Kidney epithelial cell (primary cell): ENCODE measurements around the gene RIGI. TPM values are rescaled to one million over a fixed set of nuclear protein-coding genes. Genes with fewer than 3 reads are reported as not detected.
"Not testable (repeated sequence)": the region's sequence is repeated elsewhere in the genome, so short reads cannot be mapped to it uniquely, and the experiment has no call there.

Experiments used
- DNase-seq: peaks from one replicate; pipeline ENCODE4 v3.0.0-alpha.2; 2010; ENCODE audit warnings: low read depth
- H3K27me3 ChIP-seq: 2 replicates; pipeline ENCODE4 v1.6.0; 2011; ENCODE audit warnings: low read length; ENCODE audit not compliant: control insufficient read depth, insufficient read depth
- H3K36me3 ChIP-seq: 2 replicates; pipeline ENCODE4 v1.5.1; 2011; ENCODE audit warnings: low read length; ENCODE audit not compliant: control insufficient read depth, insufficient read depth
- H3K4me3 ChIP-seq: 2 replicates; pipeline ENCODE4 v1.5.1; 2011; ENCODE audit warnings: low read depth, mild to moderate bottlenecking, control low read depth, low read length
- CTCF ChIP-seq: IDR thresholded peaks from 2 replicates; pipeline ENCODE4 v1.5.1; 2011; ENCODE audit warnings: mild to moderate bottlenecking, moderate library complexity, low read length, control low read depth, inconsistent platforms; ENCODE audit not compliant: insufficient read depth, poor library complexity, severe bottlenecking
- total RNA-seq: library from RNA; depleted of rRNA; stranded (reverse); fragments of >200 nt; gene quantifications from 2 replicates; pipeline ENCODE4 v1.2.3, GENCODE V29; 2015

The RIGI gene
- total RNA-seq, 1 donor from 2014 or later: 18.7 TPM

GRCh38 chr9:32543047-32543446 lies 17.1 kb upstream of the RIGI start:
- Histone ChIP-seq H3K27me3 (no peaks in the 10 kb centered on the region), H3K4me3 (no peak overlapping the region), H3K36me3 (no peaks in the 10 kb centered on the region)
- no peak for DNase-seq
- no peak for TF ChIP-seq CTCF

- Histone ChIP-seq H3K36me3 (no peaks in the 10 kb centered on the region), H3K4me3 (no peak overlapping the region), H3K27me3 (no peaks in the 10 kb centered on the region)
- no peak for TF ChIP-seq CTCF
- no peak for DNase-seq
Observed at GRCh38 chr9:32533816-32534215, 7.8 kb upstream of the RIGI start.

GRCh38 chr9:32533336-32533735 lies 7.3 kb upstream of the RIGI start:
- no peaks in the 10 kb centered on the region for H3K36me3 ChIP-seq
- no peak for DNase-seq
- H3K27me3 ChIP-seq: no peaks in the 10 kb centered on the region
- H3K4me3 ChIP-seq: no peak overlapping the region
- TF ChIP-seq CTCF: no peak

- DNase-seq: no peak
- no peak for TF ChIP-seq CTCF
- Histone ChIP-seq H3K27me3 (no peaks in the 10 kb centered on the region), H3K4me3 (peak overlapping the region; percentile 60), H3K36me3 (no peaks in the 10 kb centered on the region)
Observed at GRCh38 chr9:32526707-32527048, 682 bp upstream of the RIGI start.

- no peaks in the 10 kb centered on the region for H3K27me3 ChIP-seq
- DNase-seq: no peak
- TF ChIP-seq CTCF: no peak
- H3K4me3 ChIP-seq: peak overlapping the region; percentile 60
- H3K36me3 ChIP-seq: no peaks in the 10 kb centered on the region
Observed at GRCh38 chr9:32525709-32526030, 326 bp downstream of the RIGI start.

GRCh38 chr9:32524892-32525708 lies 896 bp downstream of the RIGI start:
- DNase-seq: no peak
- Histone ChIP-seq H3K27me3 (no peaks in the 10 kb centered on the region), H3K4me3 (peak overlapping the region; percentile 60), H3K36me3 (no peaks in the 10 kb centered on the region)
- no peak for TF ChIP-seq CTCF

GRCh38 chr9:32524558-32524891 lies 1.5 kb downstream of the RIGI start:
- not testable (repeated sequence) for H3K36me3 ChIP-seq, DNase-seq, H3K27me3 ChIP-seq
- H3K4me3 ChIP-seq: peak overlapping the region; percentile 60
